ENCODE measurements around the gene PCDHB8. TPM values are rescaled to one million over a fixed set of nuclear protein-coding genes. Genes with fewer than 3 reads are reported as not detected.
A peak's percentile ranks its signal among the peaks of the same experiment; 100 is the strongest.
"Not testable (repeated sequence)": the region's sequence is repeated elsewhere in the genome, so short reads cannot be mapped to it uniquely, and the experiment has no call there.

PCDHB8 gene
- total and polyA plus RNA-seq, 7 experiments from 2014 or later = not detected

DNA sequence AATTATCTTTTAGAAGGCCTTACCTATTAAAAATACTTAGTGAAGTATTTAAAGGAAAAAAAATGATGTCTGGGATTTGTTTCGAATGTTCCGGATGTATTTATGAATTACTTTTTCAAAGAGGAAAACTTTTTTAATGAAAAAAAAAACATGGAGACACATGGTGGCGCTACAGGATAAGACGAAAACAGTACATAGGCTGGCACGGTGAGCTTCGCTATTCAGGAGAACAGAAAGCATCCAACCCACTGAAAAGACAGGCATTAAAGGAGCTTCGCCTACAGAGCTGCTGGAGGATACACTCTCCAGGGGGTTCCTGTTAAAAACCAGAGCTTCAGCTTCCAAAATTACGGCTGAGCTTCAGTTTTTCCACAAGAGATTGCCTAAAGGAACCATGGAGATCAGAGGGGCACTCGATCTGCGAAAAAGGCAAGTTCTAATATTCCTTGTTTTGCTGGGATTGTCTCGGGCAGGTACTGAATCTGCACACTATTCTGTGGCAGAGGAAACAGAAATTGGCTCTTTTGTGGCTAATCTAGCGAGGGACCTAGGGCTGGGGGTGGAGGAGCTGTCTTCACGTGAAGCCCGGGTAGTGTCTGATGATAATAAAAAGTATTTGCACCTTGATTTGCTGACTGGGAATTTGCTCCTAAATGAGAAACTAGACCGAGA, 45.7 kb downstream of the PCDHB8 start, which contains the start of gene PCDHB14:
PCDHB14 (plus strand) TSS at position 232 of the 672 bp plus-strand sequence; CDS start at position 395, 163 bp downstream.
- H3K9me3 ChIP-seq (ENCODE audit: control insufficient read depth in 2 of 3, low read length in 3 of 3) = peaks cover 0 to 20% (median 4%) of the 10 kb centered on the region in 3 experiments
- peaks cover 0 to 31% (median 0%) of the 10 kb centered on the region in 5 donors for H3K36me3 Mint-ChIP-seq
- no peaks in the 10 kb centered on the region for H3K36me3 ChIP-seq (ENCODE audit: control insufficient read depth in 2 of 3, insufficient read depth in 3 of 3, low read length in 3 of 3)
- peaks cover 0 to 5% of the 10 kb centered on the region in 2 donors for H3K27me3 ChIP-seq (ENCODE audit: control insufficient read depth in 2 of 2, insufficient read depth in 2 of 2, low read length in 2 of 2)
- peaks cover 2 to 83% (median 67%) of the 10 kb centered on the region in 5 donors for H3K27me3 Mint-ChIP-seq
- ATAC-seq (no peak), DNase-seq (peak in 1 of 9 donors; percentile 7)
- H3K4me3 Mint-ChIP-seq = peak within 1 kb of the TSS in 5 of 10 donors; percentile 37 to 65 (median 52)
- intact Hi-C loops (cut with micrococcal nuclease) = loop anchor here (1.0 kb wide), 2 partner anchors 335 to 341 kb away; no protein-coding TSS in a partner anchor
- peaks cover 0 to 9% (median 0%) of the 10 kb centered on the region in 7 donors for H3K4me1 Mint-ChIP-seq
- H3K4me3 ChIP-seq (ENCODE audit: low read length) = no peak within 1 kb of the TSS
- ChIA-PET POLR2A (interaction anchor here (0.7 kb wide), 1 partner anchor 64 kb away, joined by 5 read pairs; no protein-coding TSS in a partner anchor), CTCF (interaction anchor here (0.5 to 1.3 kb wide), 3 partner anchors 23 to 341 kb away, joined by 3 read pairs; no protein-coding TSS in a partner anchor)
- H3K9me3 Mint-ChIP-seq = peaks cover 4 to 90% (median 28%) of the 10 kb centered on the region in 11 donors
- H3K4me1 ChIP-seq (ENCODE audit: control insufficient read depth in 2 of 2, insufficient read depth in 2 of 2, low read length in 2 of 2) = no peaks in the 10 kb centered on the region
- H3K27ac Mint-ChIP-seq = no peak within 1 kb of the TSS
- no peak within 1 kb of the TSS for H3K27ac ChIP-seq (ENCODE audit: low read depth, low read length)

GRCh38 chr5:141224844-141225243, 47.3 kb downstream of the PCDHB8 start:
- POLR2A ChIA-PET; H3K27ac Mint-ChIP-seq; H3K4me3 Mint-ChIP-seq; DNase-seq; H3K9me3 ChIP-seq (ENCODE audit: control insufficient read depth in 2 of 3, low read length in 3 of 3); H3K4me1 ChIP-seq (ENCODE audit: control insufficient read depth in 2 of 2, insufficient read depth in 2 of 2, low read length in 2 of 2); H3K27ac ChIP-seq (ENCODE audit: low read depth, low read length); H3K36me3 ChIP-seq (ENCODE audit: control insufficient read depth in 2 of 3, insufficient read depth in 3 of 3, low read length in 3 of 3); ATAC-seq; H3K4me3 ChIP-seq (ENCODE audit: low read length); CTCF ChIA-PET; intact Hi-C loops (cut with micrococcal nuclease); H3K27me3 ChIP-seq (ENCODE audit: control insufficient read depth in 2 of 2, insufficient read depth in 2 of 2, low read length in 2 of 2); H3K4me1 Mint-ChIP-seq: not testable (repeated sequence)
- H3K36me3 Mint-ChIP-seq = peaks cover 0 to 21% (median 0%) of the 10 kb centered on the region in 5 donors
- H3K9me3 Mint-ChIP-seq = peaks cover 0 to 80% (median 26%) of the 10 kb centered on the region in 11 donors
- H3K27me3 Mint-ChIP-seq = peaks cover 2 to 76% (median 57%) of the 10 kb centered on the region in 5 donors

GRCh38 chr5:141225421-141225820, 47.8 kb downstream of the PCDHB8 start:
- H3K27ac Mint-ChIP-seq; DNase-seq; H3K4me1 Mint-ChIP-seq; POLR2A ChIA-PET; H3K27ac ChIP-seq (ENCODE audit: low read depth, low read length); H3K4me3 ChIP-seq (ENCODE audit: low read length); H3K4me1 ChIP-seq (ENCODE audit: control insufficient read depth in 2 of 2, insufficient read depth in 2 of 2, low read length in 2 of 2); H3K27me3 ChIP-seq (ENCODE audit: control insufficient read depth in 2 of 2, insufficient read depth in 2 of 2, low read length in 2 of 2); ATAC-seq; H3K9me3 ChIP-seq (ENCODE audit: control insufficient read depth in 2 of 3, low read length in 3 of 3); H3K36me3 ChIP-seq (ENCODE audit: control insufficient read depth in 2 of 3, insufficient read depth in 3 of 3, low read length in 3 of 3); intact Hi-C loops (cut with micrococcal nuclease); H3K4me3 Mint-ChIP-seq; CTCF ChIA-PET: not testable (repeated sequence)
- Mint-ChIP-seq H3K27me3 (peaks cover 2 to 71% (median 52%) of the 10 kb centered on the region in 5 donors), H3K9me3 (peaks cover 0 to 78% (median 23%) of the 10 kb centered on the region in 11 donors), H3K36me3 (peaks cover 0 to 16% (median 0%) of the 10 kb centered on the region in 5 donors)

Other genes with a start within 250 kb of the PCDHB8 start
Only the 30 nearest of the 36 such genes appear.
- gene PCDHAC2, start 211.3 kb upstream of the PCDHB8 start, total RNA-seq = not detected
- gene PCDHAC2, start 211.3 kb upstream of the PCDHB8 start, polyA plus RNA-seq = not detected
- not detected for gene PCDHB1, start 126.4 kb upstream of the PCDHB8 start, total RNA-seq
- gene PCDHB1, start 126.4 kb upstream of the PCDHB8 start, polyA plus RNA-seq = not detected
- under 1 TPM in 4 of 5 experiments, not detected in 1; 0.34 to 0.97 (median 0.72) TPM for gene PCDHB2, start 83.2 kb upstream of the PCDHB8 start, total RNA-seq
- gene PCDHB2, start 83.2 kb upstream of the PCDHB8 start, polyA plus RNA-seq = not detected
- gene PCDHB3, start 77.3 kb upstream of the PCDHB8 start, total RNA-seq = not detected
- not detected for gene PCDHB3, start 77.3 kb upstream of the PCDHB8 start, polyA plus RNA-seq
- under 1 TPM in 1 of 5 experiments, not detected in 4; 0.19 TPM for gene PCDHB4, start 56.0 kb upstream of the PCDHB8 start, total RNA-seq
- gene PCDHB4, start 56.0 kb upstream of the PCDHB8 start, polyA plus RNA-seq = not detected
- gene PCDHB5, start 42.6 kb upstream of the PCDHB8 start, total RNA-seq = under 1 TPM in 4 of 5 experiments, not detected in 1; 0.11 to 0.41 (median 0.33) TPM
- gene PCDHB5, start 42.6 kb upstream of the PCDHB8 start, polyA plus RNA-seq = not detected
- not detected for gene PCDHB6, start 27.7 kb upstream of the PCDHB8 start, total RNA-seq
- gene PCDHB6, start 27.7 kb upstream of the PCDHB8 start, polyA plus RNA-seq = not detected
- not detected for gene PCDHB7, start 5.1 kb upstream of the PCDHB8 start, total RNA-seq
- not detected for gene PCDHB7, start 5.1 kb upstream of the PCDHB8 start, polyA plus RNA-seq
- under 1 TPM in 1 of 5 experiments, not detected in 4; 0.08 TPM for gene PCDHB16, start 4.6 kb downstream of the PCDHB8 start, total RNA-seq
- not detected for gene PCDHB16, start 4.6 kb downstream of the PCDHB8 start, polyA plus RNA-seq
- gene PCDHB9, start 9.4 kb downstream of the PCDHB8 start, total RNA-seq = 1 to 10 TPM in 1 of 5 experiments, not detected in 4; 1.2 TPM
- not detected for gene PCDHB9, start 9.4 kb downstream of the PCDHB8 start, polyA plus RNA-seq
- gene PCDHB10, start 14.6 kb downstream of the PCDHB8 start, total RNA-seq = under 1 TPM in 1 of 5 experiments, not detected in 4; 0.12 TPM
- gene PCDHB10, start 14.6 kb downstream of the PCDHB8 start, polyA plus RNA-seq = not detected
- not detected for gene PCDHB11, start 21.8 kb downstream of the PCDHB8 start, total RNA-seq
- gene PCDHB11, start 21.8 kb downstream of the PCDHB8 start, polyA plus RNA-seq = not detected
- not detected for gene PCDHB12, start 30.9 kb downstream of the PCDHB8 start, total RNA-seq
- gene PCDHB12, start 30.9 kb downstream of the PCDHB8 start, polyA plus RNA-seq = not detected
- under 1 TPM in 1 of 5 experiments, not detected in 4; 0.08 TPM for gene PCDHB13, start 36.1 kb downstream of the PCDHB8 start, total RNA-seq
- gene PCDHB13, start 36.1 kb downstream of the PCDHB8 start, polyA plus RNA-seq = not detected
- not detected for gene PCDHB14, start 45.6 kb downstream of the PCDHB8 start, total RNA-seq
- not detected for gene PCDHB14, start 45.6 kb downstream of the PCDHB8 start, polyA plus RNA-seq
- gene PCDHB15, start 67.6 kb downstream of the PCDHB8 start, total RNA-seq = under 1 TPM in 1 of 5 experiments, not detected in 4; 0.24 TPM
- gene PCDHB15, start 67.6 kb downstream of the PCDHB8 start, polyA plus RNA-seq = not detected
- gene SLC25A2, start 126.3 kb downstream of the PCDHB8 start, total RNA-seq = 1 to 10 TPM in 1 of 5 experiments, under 1 TPM in 4; 0.27 to 1.1 (median 0.41) TPM
- gene SLC25A2, start 126.3 kb downstream of the PCDHB8 start, polyA plus RNA-seq = under 1 TPM in 1 of 2 donors, not detected in 1; 0.34 TPM
- 100 to 1,000 TPM in 2 of 5 experiments, 10 to 100 TPM in 3; 64.5 to 115 (median 84.9) TPM for gene TAF7, start 143.0 kb downstream of the PCDHB8 start, total RNA-seq
- 100 to 1,000 TPM; 240 to 242 TPM for gene TAF7, start 143.0 kb downstream of the PCDHB8 start, polyA plus RNA-seq
- under 1 TPM; 0.08 to 0.54 (median 0.17) TPM for gene PCDHGA1, start 152.7 kb downstream of the PCDHB8 start, total RNA-seq
- gene PCDHGA1, start 152.7 kb downstream of the PCDHB8 start, polyA plus RNA-seq = not detected
- gene PCDHGA2, start 161.0 kb downstream of the PCDHB8 start, total RNA-seq = under 1 TPM in 4 of 5 experiments, not detected in 1; 0.10 to 0.15 (median 0.11) TPM
- not detected for gene PCDHGA2, start 161.0 kb downstream of the PCDHB8 start, polyA plus RNA-seq
- gene PCDHGA3, start 166.0 kb downstream of the PCDHB8 start, total RNA-seq = under 1 TPM in 1 of 5 experiments, not detected in 4; 0.24 TPM
- gene PCDHGA3, start 166.0 kb downstream of the PCDHB8 start, polyA plus RNA-seq = not detected
- gene PCDHGB1, start 172.3 kb downstream of the PCDHB8 start, total RNA-seq = under 1 TPM in 1 of 5 experiments, not detected in 4; 0.24 TPM
- not detected for gene PCDHGB1, start 172.3 kb downstream of the PCDHB8 start, polyA plus RNA-seq
- under 1 TPM in 4 of 5 experiments, not detected in 1; 0.11 to 0.63 (median 0.18) TPM for gene PCDHGA4, start 177.2 kb downstream of the PCDHB8 start, total RNA-seq
- under 1 TPM in 1 of 2 donors, not detected in 1; 0.20 TPM for gene PCDHGA4, start 177.2 kb downstream of the PCDHB8 start, polyA plus RNA-seq
- 1 to 10 TPM in 1 of 5 experiments, under 1 TPM in 3, not detected in 1; 0.24 to 1.3 (median 0.36) TPM for gene PCDHGB2, start 182.2 kb downstream of the PCDHB8 start, total RNA-seq
- gene PCDHGB2, start 182.2 kb downstream of the PCDHB8 start, polyA plus RNA-seq = not detected
- under 1 TPM; 0.11 to 0.34 (median 0.24) TPM for gene PCDHGA5, start 186.4 kb downstream of the PCDHB8 start, total RNA-seq
- gene PCDHGA5, start 186.4 kb downstream of the PCDHB8 start, polyA plus RNA-seq = not detected
- under 1 TPM; 0.24 to 0.59 (median 0.43) TPM for gene PCDHGB3, start 192.5 kb downstream of the PCDHB8 start, total RNA-seq
- gene PCDHGB3, start 192.5 kb downstream of the PCDHB8 start, polyA plus RNA-seq = under 1 TPM in 1 of 2 donors, not detected in 1; 0.13 TPM
- under 1 TPM; 0.24 to 0.70 (median 0.35) TPM for gene PCDHGA6, start 196.1 kb downstream of the PCDHB8 start, total RNA-seq
- not detected for gene PCDHGA6, start 196.1 kb downstream of the PCDHB8 start, polyA plus RNA-seq
- gene PCDHGA7, start 205.0 kb downstream of the PCDHB8 start, total RNA-seq = under 1 TPM in 4 of 5 experiments, not detected in 1; 0.13 to 0.30 (median 0.19) TPM
- not detected for gene PCDHGA7, start 205.0 kb downstream of the PCDHB8 start, polyA plus RNA-seq
- under 1 TPM in 4 of 5 experiments, not detected in 1; 0.08 to 0.27 (median 0.24) TPM for gene PCDHGB4, start 209.9 kb downstream of the PCDHB8 start, total RNA-seq
- not detected for gene PCDHGB4, start 209.9 kb downstream of the PCDHB8 start, polyA plus RNA-seq
- under 1 TPM; 0.08 to 0.17 (median 0.13) TPM for gene PCDHGA8, start 214.8 kb downstream of the PCDHB8 start, total RNA-seq
- gene PCDHGA8, start 214.8 kb downstream of the PCDHB8 start, polyA plus RNA-seq = not detected

Measured in naive thymus-derived CD4-positive, alpha-beta T cell (primary cell).